HEK293 (cell line): ENCODE results near the gene KNG1.
A peak's percentile ranks its signal among the peaks of the same experiment; 100 is the strongest.

Source experiments
- CTCF ChIP-seq: fragments of 450-650 bp; formaldehyde crosslinking; IDR thresholded peaks from 2 replicates; pipeline ENCODE4 v1.5.1; 2016; ENCODE audit warnings: missing biosample characterization, missing genetic modification characterization
- SP7 ChIP-seq: fragments of 450-650 bp; formaldehyde crosslinking; IDR thresholded peaks from 2 replicates; pipeline ENCODE4 v1.5.1; 2016; ENCODE audit warnings: missing biosample characterization, missing genetic modification characterization
- TRIM28 ChIP-seq: IDR thresholded peaks from 2 replicates; pipeline ENCODE4 v1.6.1; 2011; ENCODE audit warnings: low read length, control low read depth, borderline replicate concordance
- YY1 ChIP-seq: fragments of 450-650 bp; formaldehyde crosslinking; IDR thresholded peaks from 2 replicates; pipeline ENCODE4 v1.5.1; 2018; ENCODE audit warnings: missing biosample characterization, missing genetic modification characterization
- ZEB2 ChIP-seq: fragments of 450-650 bp; formaldehyde crosslinking; IDR thresholded peaks from 2 replicates; pipeline ENCODE4 v1.5.1; 2016; ENCODE audit warnings: missing biosample characterization, missing genetic modification characterization
- ZNF121 ChIP-seq: fragments of 450-650 bp; formaldehyde crosslinking; IDR thresholded peaks from 2 replicates; pipeline ENCODE4 v1.5.1; 2016; ENCODE audit warnings: missing biosample characterization, missing genetic modification characterization
- ZNF19 ChIP-seq: fragments of 450-650 bp; formaldehyde crosslinking; IDR thresholded peaks from 2 replicates; pipeline ENCODE4; 2016; ENCODE audit warnings: missing biosample characterization, missing genetic modification characterization, low read depth
- ZNF350 ChIP-seq: fragments of 450-650 bp; formaldehyde crosslinking; IDR thresholded peaks from 2 replicates; pipeline ENCODE4 v1.5.0; 2017; ENCODE audit warnings: missing biosample characterization, mild to moderate bottlenecking, missing genetic modification characterization
- ZNF529 ChIP-seq: fragments of 450-650 bp; formaldehyde crosslinking; IDR thresholded peaks from 2 replicates; pipeline ENCODE4 v1.5.1; 2017; ENCODE audit warnings: missing genetic modification characterization, missing biosample characterization; ENCODE audit not compliant: insufficient replicate concordance
- ZSCAN23 ChIP-seq: fragments of 450-650 bp; formaldehyde crosslinking; IDR thresholded peaks from 2 replicates; pipeline ENCODE4 v1.5.1; 2016; ENCODE audit warnings: missing biosample characterization, missing genetic modification characterization
- TF ChIP-seq, protein P1 (sequence below): fragments of 450-650 bp; formaldehyde crosslinking; IDR thresholded peaks from 2 replicates; pipeline ENCODE4 v1.5.0; 2017; ENCODE audit warnings: missing biosample characterization, missing genetic modification characterization, borderline replicate concordance
- TF ChIP-seq, protein P2 (sequence below): fragments of 450-650 bp; formaldehyde crosslinking; IDR thresholded peaks from 2 replicates; pipeline ENCODE4 v1.5.1; 2016; ENCODE audit warnings: missing biosample characterization, missing genetic modification characterization, low read depth
- TF ChIP-seq, protein P3 (sequence below): fragments of 450-650 bp; formaldehyde crosslinking; IDR thresholded peaks from 2 replicates; pipeline ENCODE4 v1.5.1; 2016; ENCODE audit warnings: missing biosample characterization, missing genetic modification characterization

DNA sequence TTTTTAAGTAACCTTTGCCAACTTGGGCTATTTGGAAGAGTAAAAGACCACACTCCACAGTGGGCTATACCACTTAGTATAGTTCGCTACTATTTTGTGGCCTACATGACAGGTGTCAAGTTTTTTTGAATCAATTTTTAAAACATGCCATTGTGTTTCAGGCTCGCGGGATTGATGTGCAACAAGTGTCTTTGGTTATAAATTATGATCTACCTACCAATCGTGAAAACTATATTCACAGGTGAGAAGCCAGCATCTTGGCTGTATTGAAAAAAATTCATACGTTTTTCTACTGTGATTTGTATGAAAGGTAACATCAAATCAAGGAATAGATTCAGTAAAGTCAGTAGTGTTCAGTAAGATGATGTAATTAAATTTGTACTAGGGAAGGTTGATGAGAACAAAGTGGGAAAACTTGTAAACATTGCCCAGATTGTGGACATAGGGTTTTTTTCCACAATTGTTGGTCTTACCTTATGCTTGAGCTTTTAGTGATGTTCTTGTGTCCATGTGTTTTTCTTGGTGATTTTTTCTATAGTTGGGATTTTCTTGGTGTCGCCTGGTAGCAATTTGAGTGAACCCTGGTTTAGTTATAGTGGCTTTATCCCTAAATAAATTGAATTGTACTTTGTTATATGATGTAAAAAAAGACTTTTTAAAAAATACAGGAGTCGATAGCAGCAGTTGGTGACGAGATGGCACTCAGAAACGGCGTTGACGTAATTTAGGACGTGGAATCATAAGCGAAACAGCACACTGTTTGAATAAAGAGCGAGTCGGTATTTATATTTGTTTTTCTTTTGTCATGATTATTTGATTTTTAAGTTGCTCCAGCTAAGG is 70.7 kb downstream of the KNG1 start:
- no peak for TF ChIP-seq ZNF529
- TF ChIP-seq ZNF121 (tag by site-specific recombination): no peak
- TF ChIP-seq CTCF (tag by site-specific recombination): no peak
- TF ChIP-seq ZEB2: no peak
- TF ChIP-seq SP7 (tag by site-specific recombination): no peak
- no peak for TF ChIP-seq ZNF19 (tag by site-specific recombination)
- TF ChIP-seq, protein P1, sequence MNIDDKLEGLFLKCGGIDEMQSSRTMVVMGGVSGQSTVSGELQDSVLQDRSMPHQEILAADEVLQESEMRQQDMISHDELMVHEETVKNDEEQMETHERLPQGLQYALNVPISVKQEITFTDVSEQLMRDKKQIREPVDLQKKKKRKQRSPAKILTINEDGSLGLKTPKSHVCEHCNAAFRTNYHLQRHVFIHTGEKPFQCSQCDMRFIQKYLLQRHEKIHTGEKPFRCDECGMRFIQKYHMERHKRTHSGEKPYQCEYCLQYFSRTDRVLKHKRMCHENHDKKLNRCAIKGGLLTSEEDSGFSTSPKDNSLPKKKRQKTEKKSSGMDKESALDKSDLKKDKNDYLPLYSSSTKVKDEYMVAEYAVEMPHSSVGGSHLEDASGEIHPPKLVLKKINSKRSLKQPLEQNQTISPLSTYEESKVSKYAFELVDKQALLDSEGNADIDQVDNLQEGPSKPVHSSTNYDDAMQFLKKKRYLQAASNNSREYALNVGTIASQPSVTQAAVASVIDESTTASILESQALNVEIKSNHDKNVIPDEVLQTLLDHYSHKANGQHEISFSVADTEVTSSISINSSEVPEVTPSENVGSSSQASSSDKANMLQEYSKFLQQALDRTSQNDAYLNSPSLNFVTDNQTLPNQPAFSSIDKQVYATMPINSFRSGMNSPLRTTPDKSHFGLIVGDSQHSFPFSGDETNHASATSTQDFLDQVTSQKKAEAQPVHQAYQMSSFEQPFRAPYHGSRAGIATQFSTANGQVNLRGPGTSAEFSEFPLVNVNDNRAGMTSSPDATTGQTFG (tag by site-specific recombination): no peak
- TF ChIP-seq, protein P2, sequence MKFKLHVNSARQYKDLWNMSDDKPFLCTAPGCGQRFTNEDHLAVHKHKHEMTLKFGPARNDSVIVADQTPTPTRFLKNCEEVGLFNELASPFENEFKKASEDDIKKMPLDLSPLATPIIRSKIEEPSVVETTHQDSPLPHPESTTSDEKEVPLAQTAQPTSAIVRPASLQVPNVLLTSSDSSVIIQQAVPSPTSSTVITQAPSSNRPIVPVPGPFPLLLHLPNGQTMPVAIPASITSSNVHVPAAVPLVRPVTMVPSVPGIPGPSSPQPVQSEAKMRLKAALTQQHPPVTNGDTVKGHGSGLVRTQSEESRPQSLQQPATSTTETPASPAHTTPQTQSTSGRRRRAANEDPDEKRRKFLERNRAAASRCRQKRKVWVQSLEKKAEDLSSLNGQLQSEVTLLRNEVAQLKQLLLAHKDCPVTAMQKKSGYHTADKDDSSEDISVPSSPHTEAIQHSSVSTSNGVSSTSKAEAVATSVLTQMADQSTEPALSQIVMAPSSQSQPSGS (tag by site-specific recombination): peak; percentile 80
- no peak for TF ChIP-seq ZSCAN23 (tag by site-specific recombination)
- TF ChIP-seq, protein P3, sequence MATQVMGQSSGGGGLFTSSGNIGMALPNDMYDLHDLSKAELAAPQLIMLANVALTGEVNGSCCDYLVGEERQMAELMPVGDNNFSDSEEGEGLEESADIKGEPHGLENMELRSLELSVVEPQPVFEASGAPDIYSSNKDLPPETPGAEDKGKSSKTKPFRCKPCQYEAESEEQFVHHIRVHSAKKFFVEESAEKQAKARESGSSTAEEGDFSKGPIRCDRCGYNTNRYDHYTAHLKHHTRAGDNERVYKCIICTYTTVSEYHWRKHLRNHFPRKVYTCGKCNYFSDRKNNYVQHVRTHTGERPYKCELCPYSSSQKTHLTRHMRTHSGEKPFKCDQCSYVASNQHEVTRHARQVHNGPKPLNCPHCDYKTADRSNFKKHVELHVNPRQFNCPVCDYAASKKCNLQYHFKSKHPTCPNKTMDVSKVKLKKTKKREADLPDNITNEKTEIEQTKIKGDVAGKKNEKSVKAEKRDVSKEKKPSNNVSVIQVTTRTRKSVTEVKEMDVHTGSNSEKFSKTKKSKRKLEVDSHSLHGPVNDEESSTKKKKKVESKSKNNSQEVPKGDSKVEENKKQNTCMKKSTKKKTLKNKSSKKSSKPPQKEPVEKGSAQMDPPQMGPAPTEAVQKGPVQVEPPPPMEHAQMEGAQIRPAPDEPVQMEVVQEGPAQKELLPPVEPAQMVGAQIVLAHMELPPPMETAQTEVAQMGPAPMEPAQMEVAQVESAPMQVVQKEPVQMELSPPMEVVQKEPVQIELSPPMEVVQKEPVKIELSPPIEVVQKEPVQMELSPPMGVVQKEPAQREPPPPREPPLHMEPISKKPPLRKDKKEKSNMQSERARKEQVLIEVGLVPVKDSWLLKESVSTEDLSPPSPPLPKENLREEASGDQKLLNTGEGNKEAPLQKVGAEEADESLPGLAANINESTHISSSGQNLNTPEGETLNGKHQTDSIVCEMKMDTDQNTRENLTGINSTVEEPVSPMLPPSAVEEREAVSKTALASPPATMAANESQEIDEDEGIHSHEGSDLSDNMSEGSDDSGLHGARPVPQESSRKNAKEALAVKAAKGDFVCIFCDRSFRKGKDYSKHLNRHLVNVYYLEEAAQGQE: no peak
- no peak for TF ChIP-seq TRIM28
- no peak for TF ChIP-seq ZNF350 (tag by site-specific recombination)
- TF ChIP-seq YY1 (tag by site-specific recombination): no peak
